NCI-H524 (cell line): Measurements from ENCODE around the gene FOSL1.

Experiments used
- DNase-seq, 2 experiments: peaks; one replicate each; lab custom pipeline; 2025; lab: John Stamatoyannopoulos, UW

The FOSL1 gene

GRCh38 chr11:65896034-65896999 is 3.9 kb downstream of the FOSL1 start:
- no peak for DNase-seq

GRCh38 chr11:65895482-65895981 is 4.7 kb downstream of the FOSL1 start:
- DNase-seq = no peak

GRCh38 chr11:65894034-65894591 is 6.1 kb downstream of the FOSL1 start:
- DNase-seq = no peak

GRCh38 chr11:65892661-65893317 is 7.4 kb downstream of the FOSL1 start:
- peak in 1 of 2 experiments; percentile 33 for DNase-seq

GRCh38 chr11:65892137-65892540 is 8.0 kb downstream of the FOSL1 start:
- DNase-seq = peak in 1 of 2 experiments; percentile 40

DNA sequence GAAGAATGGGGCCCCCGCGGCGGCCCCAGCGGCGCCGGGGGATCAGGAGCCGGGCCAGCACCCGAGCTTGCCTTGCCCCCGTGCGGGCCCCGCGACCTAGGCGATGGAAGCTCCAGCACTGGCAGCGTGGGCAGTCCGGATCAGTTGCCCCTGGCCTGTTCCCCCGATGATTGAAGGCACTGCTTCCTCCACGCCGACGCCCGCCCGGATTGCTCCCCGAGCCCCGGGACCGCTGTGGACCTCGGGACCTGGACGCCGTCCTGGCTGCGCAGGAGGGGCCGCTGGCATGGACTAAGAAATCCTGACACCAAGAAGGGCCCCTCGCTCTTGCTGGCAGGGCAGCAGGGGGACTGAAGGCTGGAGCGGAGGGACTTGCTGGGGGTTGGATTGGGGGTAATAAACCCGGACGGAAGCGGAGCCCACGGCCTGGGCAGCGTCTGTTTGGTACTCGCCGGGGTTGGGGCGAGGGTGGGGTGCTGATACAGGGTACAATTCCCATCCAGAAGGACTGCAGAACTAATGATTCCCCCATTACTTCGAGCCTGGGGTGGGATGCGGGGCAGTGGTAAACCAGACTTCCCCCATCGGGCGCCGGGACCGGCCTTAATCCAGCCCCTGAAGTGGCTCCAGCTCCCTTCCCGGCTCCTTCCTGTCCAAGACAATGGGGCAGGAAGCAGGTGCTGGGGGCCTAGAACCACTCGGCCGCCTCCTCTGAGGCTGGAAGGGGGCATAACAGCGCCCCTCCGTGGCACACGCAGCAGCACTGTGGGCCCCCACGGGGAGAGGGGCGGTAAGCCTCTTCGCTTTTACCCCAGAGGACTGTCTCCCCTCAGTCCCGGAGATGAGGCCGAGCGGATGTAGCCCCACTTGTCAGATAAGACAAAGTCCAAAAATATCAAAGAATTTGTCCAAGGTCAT is 8.7 kb downstream of the FOSL1 start:
- peak; percentile 49 to 71 for DNase-seq

DNA sequence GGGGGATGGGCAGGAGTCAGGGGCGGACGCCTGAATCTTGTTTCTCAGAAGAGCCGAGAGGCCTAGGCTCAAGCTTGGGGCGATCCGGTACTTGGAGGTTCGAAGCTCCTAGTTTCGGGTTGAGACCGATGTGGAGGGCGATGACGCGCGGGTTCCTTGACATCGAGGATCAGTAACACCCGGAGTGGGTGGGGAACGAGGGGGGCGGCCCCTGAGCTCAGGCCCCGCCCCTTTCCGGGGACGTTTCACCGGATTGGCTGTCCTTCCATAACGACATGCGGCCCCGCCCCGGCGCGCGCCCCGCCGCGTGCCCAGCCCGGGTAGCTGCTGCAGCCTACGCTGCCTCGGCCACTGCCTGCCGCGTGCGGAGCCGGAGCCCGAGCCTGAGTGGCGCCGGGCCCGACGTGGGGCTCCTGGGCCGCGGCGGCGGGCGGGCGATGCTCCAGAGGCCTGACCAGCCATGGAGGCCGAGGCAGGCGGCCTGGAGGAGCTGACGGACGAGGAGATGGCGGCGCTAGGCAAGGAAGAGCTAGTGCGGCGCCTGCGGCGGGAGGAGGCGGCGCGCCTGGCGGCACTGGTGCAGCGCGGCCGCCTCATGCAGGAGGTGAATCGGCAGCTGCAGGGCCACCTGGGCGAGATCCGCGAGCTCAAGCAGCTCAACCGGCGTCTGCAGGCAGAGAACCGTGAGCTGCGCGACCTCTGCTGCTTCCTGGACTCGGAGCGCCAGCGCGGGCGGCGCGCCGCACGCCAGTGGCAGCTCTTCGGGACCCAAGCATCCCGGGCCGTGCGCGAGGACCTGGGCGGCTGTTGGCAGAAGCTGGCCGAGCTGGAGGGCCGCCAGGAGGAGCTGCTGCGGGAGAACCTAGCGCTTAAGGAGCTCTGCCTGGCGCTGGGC is 9.6 kb downstream of the FOSL1 start, which contains the start of gene CCDC85B:
Gene CCDC85B, plus strand, starts transcription at position 350 of the 895 bp plus-strand sequence. Its CDS starts 111 bp downstream, at position 461.
- peak; percentile 89 to 95 for DNase-seq

GRCh38 chr11:65888163-65888814 is 11.9 kb downstream of the FOSL1 start, which contains the start of gene FIBP:
FIBP (minus strand) TSS chr11:65888471; CDS start chr11:65888418, 53 bp downstream.
- DNase-seq = peak; percentile 88 to 94

GRCh38 chr11:65887723-65888162 is 12.4 kb downstream of the FOSL1 start:
- no peak for DNase-seq

- no peak for DNase-seq
Observed at GRCh38 chr11:65886826-65887722, 13.1 kb downstream of the FOSL1 start.

GRCh38 chr11:65885808-65886536 is 14.2 kb downstream of the FOSL1 start:
- no peak for DNase-seq

GRCh38 chr11:65885231-65885630 is 15.0 kb downstream of the FOSL1 start:
- no peak for DNase-seq

DNA sequence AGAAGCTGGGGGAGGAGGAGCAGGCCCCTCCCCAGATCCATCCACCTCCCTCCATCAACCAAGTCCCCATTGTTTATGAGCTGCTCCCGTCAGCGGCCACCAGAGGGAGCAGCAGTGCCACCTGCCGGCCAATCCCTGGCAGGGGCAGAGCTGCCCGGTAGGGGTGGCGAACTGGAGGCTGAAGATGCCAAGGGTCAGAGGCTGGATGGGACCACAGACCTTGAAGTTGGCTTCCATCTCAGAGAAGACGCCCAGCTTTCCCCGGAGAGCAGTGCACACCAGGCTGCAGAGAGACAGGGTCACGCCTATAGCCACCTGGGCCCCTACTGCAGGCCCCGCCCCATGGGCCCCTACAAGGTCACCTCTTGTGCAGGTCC is 15.5 kb downstream of the FOSL1 start:
- DNase-seq = peak; percentile 33 to 69

DNA sequence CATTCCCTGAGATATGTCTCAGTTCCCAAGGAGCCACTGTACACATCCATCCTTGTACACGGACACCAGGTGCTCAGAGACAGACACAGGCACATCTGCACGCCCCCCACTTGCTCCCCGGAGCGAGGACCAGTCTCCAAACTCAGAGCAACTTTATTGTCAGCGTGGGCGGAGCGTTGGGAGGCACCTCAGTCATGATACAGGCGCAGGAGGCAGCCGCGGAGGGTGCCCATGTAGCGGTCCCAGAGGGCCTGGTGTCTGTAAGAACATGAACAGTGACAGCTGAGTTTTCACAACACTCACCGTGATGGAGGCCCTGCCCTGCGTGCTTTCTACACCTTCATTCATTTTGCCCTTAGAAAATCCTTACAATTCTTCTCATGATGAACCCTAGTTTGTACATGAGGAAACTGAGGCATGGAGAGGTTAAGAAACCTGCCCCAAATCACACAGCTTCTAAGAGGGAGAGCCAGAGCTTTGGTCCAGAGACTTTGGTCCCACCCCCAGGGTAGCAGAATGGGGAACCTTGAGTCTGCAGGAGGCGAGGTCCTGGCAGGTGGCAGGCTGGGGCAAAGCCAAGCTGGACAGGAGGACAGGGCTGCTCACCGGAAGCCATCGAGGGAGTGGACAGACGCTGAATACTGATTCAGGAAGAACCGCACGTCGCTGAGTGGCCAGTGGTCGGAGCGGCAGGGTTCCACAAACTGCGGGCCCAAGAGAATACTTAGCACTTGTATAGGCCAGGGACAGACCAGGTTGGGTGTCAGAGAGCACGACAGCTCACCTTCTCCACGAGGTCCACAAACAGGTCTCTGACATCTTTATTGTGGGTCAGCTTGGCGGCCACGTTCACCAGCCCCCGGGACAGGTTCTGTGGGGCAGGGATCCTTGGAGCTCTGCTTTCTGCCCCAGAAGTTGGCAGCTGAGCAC is 16.1 kb downstream of the FOSL1 start:
- no peak for DNase-seq

GRCh38 chr11:65883058-65883761 is 17.0 kb downstream of the FOSL1 start:
- no peak for DNase-seq
